Activated naive CD8-positive, alpha-beta T cell treated with anti-CD3 and anti-CD28 coated beads, Interleukin-2, amount 50 U/mL, for 24 hours (primary cell): ENCODE data around the gene LMX1A.

Experiments used
- ATAC-seq: fragments of 150-1000 bp; cut with Tn5 transposase; one replicate; pipeline ENCODE4 v1.10.0; 2021
- DNase-seq: peaks from one replicate; pipeline ENCODE4 v3.0.0; 2021
- H3K27ac Mint-ChIP-seq: one replicate; pipeline ENCODE4 v1.8.0; 2021; ENCODE audit warnings: mild to moderate bottlenecking, mixed read lengths
- H3K27me3 Mint-ChIP-seq: one replicate; pipeline ENCODE4 v1.8.0; 2021; ENCODE audit warnings: mixed read lengths
- H3K36me3 Mint-ChIP-seq: one replicate; pipeline ENCODE4 v1.8.0; 2021; ENCODE audit warnings: low read depth, mixed read lengths
- H3K4me1 Mint-ChIP-seq: one replicate; pipeline ENCODE4 v1.8.0; 2021; ENCODE audit warnings: mixed read lengths
- H3K4me3 Mint-ChIP-seq: one replicate; pipeline ENCODE4 v1.8.0; 2021; ENCODE audit warnings: mild to moderate bottlenecking, moderate library complexity, mixed read lengths
- H3K9me3 Mint-ChIP-seq: one replicate; pipeline ENCODE4 v1.8.0; 2021; ENCODE audit warnings: mixed read lengths

Gene LMX1A

DNA sequence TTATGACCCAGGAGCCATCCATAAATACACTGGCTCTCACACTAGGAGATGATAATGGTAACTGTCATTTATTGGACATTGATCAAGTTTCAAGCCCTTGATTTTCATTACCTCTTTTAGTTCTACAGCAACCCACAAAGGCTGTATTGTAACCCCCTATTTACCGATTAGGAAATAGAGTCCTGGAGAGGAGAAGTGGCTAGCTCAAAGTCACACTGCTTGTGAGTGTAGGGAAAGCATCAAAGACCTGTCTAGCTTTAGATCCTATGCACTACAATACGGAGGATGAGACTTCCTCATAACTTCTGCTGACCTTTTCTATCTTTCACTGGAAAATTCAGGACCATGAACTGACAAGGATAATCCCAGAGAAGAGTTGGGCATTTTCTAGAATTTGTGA is 115.2 kb downstream of the LMX1A start:
- no peak for DNase-seq
- Mint-ChIP-seq H3K27me3 (peaks cover 26% of the 10 kb centered on the region), H3K36me3 (no peaks in the 10 kb centered on the region), H3K4me3 (no peak overlapping the region), H3K4me1 (no peaks in the 10 kb centered on the region), H3K9me3 (no peaks in the 10 kb centered on the region), H3K27ac (no peak overlapping the region)
- no peak for ATAC-seq

DNA sequence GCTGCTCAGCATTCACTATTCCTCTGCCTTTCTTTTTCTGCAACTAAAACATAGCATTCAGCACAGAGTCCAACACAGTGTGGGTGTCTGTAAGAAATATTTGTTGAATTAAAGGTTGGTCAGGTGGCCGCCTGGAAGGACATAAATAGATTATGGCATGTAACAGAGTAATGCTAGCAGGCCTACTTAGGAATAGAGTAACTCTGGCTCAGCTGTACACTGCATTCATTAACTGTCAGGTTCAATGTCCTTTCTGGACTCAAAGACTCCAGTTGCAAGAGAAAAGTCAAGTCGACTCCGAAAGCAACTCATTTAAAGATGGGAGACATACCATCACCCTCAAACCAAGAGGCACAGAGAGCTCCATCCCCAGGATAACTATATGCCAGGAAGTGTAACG is 116.0 kb downstream of the LMX1A start:
- Mint-ChIP-seq H3K4me3 (no peak overlapping the region), H3K4me1 (no peaks in the 10 kb centered on the region), H3K27ac (no peak overlapping the region), H3K36me3 (no peaks in the 10 kb centered on the region), H3K27me3 (peaks cover 29% of the 10 kb centered on the region), H3K9me3 (no peaks in the 10 kb centered on the region)
- ATAC-seq (no peak), DNase-seq (no peak)

- H3K9me3 Mint-ChIP-seq = no peaks in the 10 kb centered on the region
- no peak overlapping the region for H3K4me3 Mint-ChIP-seq
- H3K4me1 Mint-ChIP-seq = no peaks in the 10 kb centered on the region
- H3K36me3 Mint-ChIP-seq = no peaks in the 10 kb centered on the region
- DNase-seq = no peak
- H3K27me3 Mint-ChIP-seq = peaks cover 32% of the 10 kb centered on the region
- no peak for ATAC-seq
- no peak overlapping the region for H3K27ac Mint-ChIP-seq
Measured at GRCh38 chr1:165239873-165240272, 116.6 kb downstream of the LMX1A start.

GRCh38 chr1:165235777-165236291 is 120.7 kb downstream of the LMX1A start:
- Mint-ChIP-seq H3K4me3 (no peak overlapping the region), H3K9me3 (no peaks in the 10 kb centered on the region), H3K4me1 (no peaks in the 10 kb centered on the region), H3K27ac (no peak overlapping the region), H3K27me3 (peaks cover 52% of the 10 kb centered on the region), H3K36me3 (no peaks in the 10 kb centered on the region)
- ATAC-seq = no peak
- no peak for DNase-seq

- Mint-ChIP-seq H3K4me3 (no peak overlapping the region), H3K36me3 (no peaks in the 10 kb centered on the region), H3K9me3 (no peaks in the 10 kb centered on the region), H3K4me1 (no peaks in the 10 kb centered on the region), H3K27ac (no peak overlapping the region), H3K27me3 (peaks cover 51% of the 10 kb centered on the region)
- ATAC-seq = no peak
- DNase-seq = no peak
Measured at GRCh38 chr1:165235155-165235776, 121.2 kb downstream of the LMX1A start.

GRCh38 chr1:165234149-165234548 is 122.4 kb downstream of the LMX1A start:
- no peak for ATAC-seq
- Mint-ChIP-seq H3K4me3 (no peak overlapping the region), H3K36me3 (no peaks in the 10 kb centered on the region)

DNA sequence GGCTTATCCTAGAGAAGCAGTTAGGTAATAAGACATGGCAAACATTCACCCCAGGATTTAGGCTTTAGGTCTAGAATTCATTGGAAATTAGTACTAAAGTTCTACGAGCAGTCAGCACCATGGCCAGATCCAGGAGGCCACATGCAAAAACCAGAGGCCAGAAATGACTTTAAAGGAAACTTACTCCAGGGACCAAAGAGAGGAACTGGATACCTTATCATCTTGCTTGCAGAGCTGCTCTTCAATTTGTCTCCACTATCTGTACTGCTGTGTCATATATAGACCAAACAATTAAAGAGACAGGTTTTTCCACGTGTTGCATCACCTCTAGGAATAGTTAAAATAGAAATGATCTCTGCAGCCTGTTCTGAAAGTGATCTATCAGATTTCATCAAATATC is 127.8 kb downstream of the LMX1A start:
- no peaks in the 10 kb centered on the region for H3K4me1 Mint-ChIP-seq

More at GRCh38 chr1:165234149-165234548, 122.4 kb downstream of the LMX1A start:
- Mint-ChIP-seq H3K27ac (no peak overlapping the region), H3K9me3 (no peaks in the 10 kb centered on the region), H3K4me1 (no peaks in the 10 kb centered on the region), H3K27me3 (peaks cover 48% of the 10 kb centered on the region)
- no peak for DNase-seq

GRCh38 chr1:165228111-165228655 is 128.3 kb downstream of the LMX1A start:
- peaks cover 10% of the 10 kb centered on the region for H3K27me3 Mint-ChIP-seq
- H3K36me3 Mint-ChIP-seq = no peaks in the 10 kb centered on the region
- no peak overlapping the region for H3K4me3 Mint-ChIP-seq
- H3K27ac Mint-ChIP-seq = no peak overlapping the region
- no peak for ATAC-seq
- no peaks in the 10 kb centered on the region for H3K9me3 Mint-ChIP-seq
- no peaks in the 10 kb centered on the region for H3K4me1 Mint-ChIP-seq
- DNase-seq = no peak

More for the DNA sequence above, 127.8 kb downstream of the LMX1A start:
- no peak for DNase-seq
- no peaks in the 10 kb centered on the region for H3K9me3 Mint-ChIP-seq
- H3K36me3 Mint-ChIP-seq = no peaks in the 10 kb centered on the region
- no peak for ATAC-seq
- peaks cover 14% of the 10 kb centered on the region for H3K27me3 Mint-ChIP-seq
- H3K4me3 Mint-ChIP-seq = no peak overlapping the region
- H3K27ac Mint-ChIP-seq = no peak overlapping the region

DNA sequence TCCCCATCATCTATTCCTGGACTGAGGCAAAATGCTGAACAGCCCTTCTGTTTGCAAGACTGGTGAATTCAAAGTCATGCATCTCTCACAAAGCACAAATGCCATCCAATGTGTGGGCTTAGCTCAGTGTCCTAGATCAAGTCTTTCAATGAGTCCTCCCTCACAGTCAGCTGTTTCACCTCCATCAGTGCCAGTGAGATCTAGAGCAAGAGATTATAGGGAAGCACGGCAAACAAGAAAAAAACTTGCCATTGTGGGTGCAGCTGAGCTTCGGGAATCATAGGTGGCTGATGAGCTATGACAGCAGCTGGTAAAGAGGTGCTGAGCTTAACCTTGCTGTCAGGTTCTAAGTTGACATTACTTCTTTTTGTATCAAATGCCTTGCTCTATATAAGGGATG is 130.2 kb downstream of the LMX1A start:
- Mint-ChIP-seq H3K4me1 (no peaks in the 10 kb centered on the region), H3K27me3 (peaks cover 2% of the 10 kb centered on the region), H3K4me3 (no peak overlapping the region), H3K27ac (no peak overlapping the region), H3K9me3 (no peaks in the 10 kb centered on the region), H3K36me3 (no peaks in the 10 kb centered on the region)
- DNase-seq (no peak), ATAC-seq (no peak)

GRCh38 chr1:165225650-165226049 is 130.9 kb downstream of the LMX1A start:
- no peaks in the 10 kb centered on the region for H3K9me3 Mint-ChIP-seq
- ATAC-seq = no peak

GRCh38 chr1:165225062-165225461 is 131.5 kb downstream of the LMX1A start:
- H3K4me1 Mint-ChIP-seq = no peaks in the 10 kb centered on the region
- H3K4me3 Mint-ChIP-seq = no peak overlapping the region
- peaks cover 2% of the 10 kb centered on the region for H3K27me3 Mint-ChIP-seq
- no peaks in the 10 kb centered on the region for H3K9me3 Mint-ChIP-seq
- H3K27ac Mint-ChIP-seq = no peak overlapping the region
- no peaks in the 10 kb centered on the region for H3K36me3 Mint-ChIP-seq
- DNase-seq (no peak), ATAC-seq (no peak)

More at GRCh38 chr1:165225650-165226049, 130.9 kb downstream of the LMX1A start:
- H3K4me1 Mint-ChIP-seq = no peaks in the 10 kb centered on the region
- no peak for DNase-seq
- H3K4me3 Mint-ChIP-seq = no peak overlapping the region
- H3K27ac Mint-ChIP-seq = no peak overlapping the region
- no peaks in the 10 kb centered on the region for H3K36me3 Mint-ChIP-seq
- H3K27me3 Mint-ChIP-seq = peaks cover 2% of the 10 kb centered on the region

DNA sequence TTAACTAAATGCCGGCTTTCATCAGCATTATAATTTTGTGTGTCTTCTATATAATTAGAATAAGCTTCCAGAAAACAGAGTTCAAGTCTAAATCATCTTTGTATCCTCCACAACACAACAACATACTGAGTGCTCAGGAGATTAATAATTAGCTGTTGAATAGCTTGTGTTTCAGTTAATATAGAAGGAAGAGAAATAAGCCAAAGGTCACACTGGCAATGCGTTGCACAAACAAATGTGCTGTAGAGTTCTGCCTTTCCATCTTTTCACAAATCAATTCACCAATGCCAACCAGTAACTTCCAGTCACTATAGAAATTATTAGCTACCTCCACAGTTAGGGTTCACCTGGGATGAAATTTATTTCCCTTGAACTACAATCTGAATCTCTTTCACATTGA is 132.0 kb downstream of the LMX1A start:
- no peaks in the 10 kb centered on the region for H3K36me3 Mint-ChIP-seq
- peaks cover 2% of the 10 kb centered on the region for H3K27me3 Mint-ChIP-seq
- DNase-seq (no peak), ATAC-seq (no peak)
- H3K27ac Mint-ChIP-seq = no peak overlapping the region
- no peaks in the 10 kb centered on the region for H3K4me1 Mint-ChIP-seq
- H3K9me3 Mint-ChIP-seq = no peaks in the 10 kb centered on the region
- H3K4me3 Mint-ChIP-seq = no peak overlapping the region

DNA sequence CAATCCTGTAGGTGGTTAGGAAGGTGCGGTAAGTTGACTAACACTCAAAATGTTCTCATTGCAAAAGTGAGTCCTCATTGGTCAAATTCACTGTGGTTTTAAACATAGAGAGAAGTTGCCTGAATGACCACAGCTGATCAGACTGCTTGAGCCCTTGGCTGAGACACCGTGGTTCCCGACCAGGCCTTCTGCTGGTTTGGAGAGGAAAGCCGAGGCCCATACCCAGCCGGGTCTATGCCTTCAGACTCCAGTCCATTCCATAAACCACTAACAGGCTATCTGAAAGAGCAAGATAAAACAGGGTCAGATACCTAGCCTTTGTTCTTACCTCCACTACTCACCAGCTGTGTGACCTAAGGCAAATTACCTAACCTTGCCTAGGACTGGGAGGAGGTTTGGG is 133.9 kb downstream of the LMX1A start:
- H3K4me3 Mint-ChIP-seq = no peak overlapping the region
- no peak for DNase-seq
- peaks cover 2% of the 10 kb centered on the region for H3K27me3 Mint-ChIP-seq
- no peak for ATAC-seq
- no peaks in the 10 kb centered on the region for H3K36me3 Mint-ChIP-seq
- H3K27ac Mint-ChIP-seq = no peak overlapping the region
- no peaks in the 10 kb centered on the region for H3K9me3 Mint-ChIP-seq
- H3K4me1 Mint-ChIP-seq = no peaks in the 10 kb centered on the region

GRCh38 chr1:165218731-165219130 is 137.8 kb downstream of the LMX1A start:
- Mint-ChIP-seq H3K9me3 (no peaks in the 10 kb centered on the region), H3K4me3 (no peak overlapping the region), H3K4me1 (no peaks in the 10 kb centered on the region), H3K36me3 (no peaks in the 10 kb centered on the region), H3K27me3 (no peaks in the 10 kb centered on the region), H3K27ac (no peak overlapping the region)
- DNase-seq = no peak
- ATAC-seq = no peak

GRCh38 chr1:165217958-165218357 is 138.6 kb downstream of the LMX1A start:
- Mint-ChIP-seq H3K9me3 (no peaks in the 10 kb centered on the region), H3K36me3 (no peaks in the 10 kb centered on the region), H3K27me3 (no peaks in the 10 kb centered on the region), H3K4me1 (no peaks in the 10 kb centered on the region), H3K27ac (no peak overlapping the region), H3K4me3 (no peak overlapping the region)
- DNase-seq (no peak), ATAC-seq (no peak)
